ENCODE data around the gene SCO2.

Gene SCO2

DNA sequence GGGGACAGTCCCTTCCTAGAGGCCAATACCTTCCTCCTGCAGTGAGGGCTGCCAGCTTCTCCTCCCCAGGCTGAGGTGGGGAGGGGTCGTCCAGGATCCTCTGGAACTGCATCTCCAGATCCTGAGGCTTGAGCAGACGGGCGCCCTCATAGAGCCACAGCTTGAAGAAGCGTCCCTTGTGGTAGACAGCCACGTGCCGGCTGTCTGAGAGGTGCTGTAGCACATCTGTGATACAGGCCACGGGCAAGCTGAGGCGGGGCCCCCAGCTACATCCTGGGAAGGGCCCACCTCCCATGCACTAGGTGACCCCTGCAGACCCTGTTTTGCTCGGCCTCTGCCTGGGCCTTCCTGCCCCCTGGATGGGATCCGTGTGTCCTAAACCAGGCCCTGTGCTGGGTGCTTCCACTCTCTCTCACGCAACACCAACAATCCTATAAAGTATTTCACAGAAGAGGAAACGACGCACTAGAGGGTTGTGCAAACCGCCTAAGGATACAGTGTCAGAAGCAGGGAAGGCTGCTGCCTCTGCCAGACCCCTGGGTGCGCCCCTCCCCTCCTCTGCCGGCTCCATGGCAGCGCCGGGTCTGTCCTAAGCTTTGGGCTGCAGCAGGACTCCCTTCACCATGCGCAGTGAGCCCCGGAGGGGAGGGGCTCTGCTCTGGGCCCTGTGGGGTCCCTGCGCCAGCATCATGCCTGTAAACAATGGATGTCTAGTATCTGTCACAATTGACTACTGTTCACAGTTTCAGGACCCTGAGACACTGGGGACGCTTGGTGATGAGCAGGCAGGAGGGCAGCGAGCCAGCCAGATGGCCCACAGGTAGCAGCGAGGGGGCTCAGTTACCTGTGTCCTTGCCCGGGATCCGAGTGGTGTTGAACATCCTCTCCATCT is 48.3 kb upstream of the SCO2 start:
- Histone ChIP-seq H3K4me3 (ENCODE audit: low read depth, low read length) (no peak overlapping the region), H3K27ac (ENCODE audit: extremely low read depth, low read depth, low read length) (0 out of 2 replicates have a peak overlapping the region, but pooled peaks have one; percentile 4), H3K36me3 (ENCODE audit: control insufficient read depth in 2 of 2, insufficient read depth in 1 of 2, low read length in 2 of 2) (peaks cover 37 to 92% of the 10 kb centered on the region in 2 experiments), H3K4me1 (ENCODE audit: control insufficient read depth, insufficient read depth, low read length) (no peaks in the 10 kb centered on the region), H3K9me3 (ENCODE audit: control insufficient read depth, insufficient read depth, low read depth, low read length) (no peaks in the 10 kb centered on the region)
- CTCF ChIA-PET = interaction anchor here (0.6 to 3.1 kb wide), 4 partner anchors 10 to 48 kb away, joined by 4 to 35 read pairs (median 10); partner anchors contain the start of gene SYCE3
- POLR2A ChIA-PET = interaction anchor here (1.1 to 2.6 kb wide), 3 partner anchors 8 to 48 kb away, joined by 3 to 15 read pairs (median 7); partner anchors contain the start of genes CHKB and SCO2
- TF ChIP-seq GLIS2 (tag by site-specific recombination; IDR thresholded peaks at IDR 0.05) (no peak), ZNF48 (tag by site-specific recombination; IDR thresholded peaks at IDR 0.05) (no peak), SP3 (tag by site-specific recombination; IDR thresholded peaks at IDR 0.05) (no peak), ZNF610 (tag by site-specific recombination; IDR thresholded peaks at IDR 0.05; ENCODE audit: borderline replicate concordance) (no peak), ZNF596 (tag by site-specific recombination; IDR thresholded peaks at IDR 0.05) (no peak), ZNF768 (tag by site-specific recombination; IDR thresholded peaks at IDR 0.05) (no peak), REPIN1 (tag by site-specific recombination; IDR thresholded peaks at IDR 0.05; ENCODE audit: low read depth) (no peak), IKZF3 (tag by site-specific recombination; IDR thresholded peaks at IDR 0.05) (no peak), ZNF155 (tag by site-specific recombination; IDR thresholded peaks at IDR 0.05) (no peak), ZSCAN23 (tag by site-specific recombination; IDR thresholded peaks at IDR 0.05) (no peak), ZNF354C (tag by site-specific recombination; IDR thresholded peaks at IDR 0.05; ENCODE audit: borderline replicate concordance, low read depth) (no peak), ZNF664 (tag by site-specific recombination; IDR thresholded peaks at IDR 0.05) (no peak), ZNF660 (tag by site-specific recombination; IDR thresholded peaks at IDR 0.05) (no peak), ZNF133 (tag by site-specific recombination; IDR thresholded peaks at IDR 0.05) (no peak)
- TF ChIP-seq, protein P1, sequence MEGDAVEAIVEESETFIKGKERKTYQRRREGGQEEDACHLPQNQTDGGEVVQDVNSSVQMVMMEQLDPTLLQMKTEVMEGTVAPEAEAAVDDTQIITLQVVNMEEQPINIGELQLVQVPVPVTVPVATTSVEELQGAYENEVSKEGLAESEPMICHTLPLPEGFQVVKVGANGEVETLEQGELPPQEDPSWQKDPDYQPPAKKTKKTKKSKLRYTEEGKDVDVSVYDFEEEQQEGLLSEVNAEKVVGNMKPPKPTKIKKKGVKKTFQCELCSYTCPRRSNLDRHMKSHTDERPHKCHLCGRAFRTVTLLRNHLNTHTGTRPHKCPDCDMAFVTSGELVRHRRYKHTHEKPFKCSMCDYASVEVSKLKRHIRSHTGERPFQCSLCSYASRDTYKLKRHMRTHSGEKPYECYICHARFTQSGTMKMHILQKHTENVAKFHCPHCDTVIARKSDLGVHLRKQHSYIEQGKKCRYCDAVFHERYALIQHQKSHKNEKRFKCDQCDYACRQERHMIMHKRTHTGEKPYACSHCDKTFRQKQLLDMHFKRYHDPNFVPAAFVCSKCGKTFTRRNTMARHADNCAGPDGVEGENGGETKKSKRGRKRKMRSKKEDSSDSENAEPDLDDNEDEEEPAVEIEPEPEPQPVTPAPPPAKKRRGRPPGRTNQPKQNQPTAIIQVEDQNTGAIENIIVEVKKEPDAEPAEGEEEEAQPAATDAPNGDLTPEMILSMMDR (tag by site-specific recombination; IDR thresholded peaks at IDR 0.05) = no peak
- TF ChIP-seq, protein P2, sequence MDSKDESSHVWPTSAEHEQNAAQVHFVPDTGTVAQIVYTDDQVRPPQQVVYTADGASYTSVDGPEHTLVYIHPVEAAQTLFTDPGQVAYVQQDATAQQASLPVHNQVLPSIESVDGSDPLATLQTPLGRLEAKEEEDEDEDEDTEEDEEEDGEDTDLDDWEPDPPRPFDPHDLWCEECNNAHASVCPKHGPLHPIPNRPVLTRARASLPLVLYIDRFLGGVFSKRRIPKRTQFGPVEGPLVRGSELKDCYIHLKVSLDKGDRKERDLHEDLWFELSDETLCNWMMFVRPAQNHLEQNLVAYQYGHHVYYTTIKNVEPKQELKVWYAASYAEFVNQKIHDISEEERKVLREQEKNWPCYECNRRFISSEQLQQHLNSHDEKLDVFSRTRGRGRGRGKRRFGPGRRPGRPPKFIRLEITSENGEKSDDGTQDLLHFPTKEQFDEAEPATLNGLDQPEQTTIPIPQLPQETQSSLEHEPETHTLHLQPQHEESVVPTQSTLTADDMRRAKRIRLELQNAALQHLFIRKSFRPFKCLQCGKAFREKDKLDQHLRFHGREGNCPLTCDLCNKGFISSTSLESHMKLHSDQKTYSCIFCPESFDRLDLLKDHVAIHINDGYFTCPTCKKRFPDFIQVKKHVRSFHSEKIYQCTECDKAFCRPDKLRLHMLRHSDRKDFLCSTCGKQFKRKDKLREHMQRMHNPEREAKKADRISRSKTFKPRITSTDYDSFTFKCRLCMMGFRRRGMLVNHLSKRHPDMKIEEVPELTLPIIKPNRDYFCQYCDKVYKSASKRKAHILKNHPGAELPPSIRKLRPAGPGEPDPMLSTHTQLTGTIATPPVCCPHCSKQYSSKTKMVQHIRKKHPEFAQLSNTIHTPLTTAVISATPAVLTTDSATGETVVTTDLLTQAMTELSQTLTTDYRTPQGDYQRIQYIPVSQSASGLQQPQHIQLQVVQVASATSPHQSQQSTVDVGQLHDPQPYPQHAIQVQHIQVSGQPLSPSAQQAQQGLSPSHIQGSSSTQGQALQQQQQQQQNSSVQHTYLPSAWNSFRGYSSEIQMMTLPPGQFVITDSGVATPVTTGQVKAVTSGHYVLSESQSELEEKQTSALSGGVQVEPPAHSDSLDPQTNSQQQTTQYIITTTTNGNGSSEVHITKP (tag by site-specific recombination; IDR thresholded peaks at IDR 0.05) = no peak

DNA sequence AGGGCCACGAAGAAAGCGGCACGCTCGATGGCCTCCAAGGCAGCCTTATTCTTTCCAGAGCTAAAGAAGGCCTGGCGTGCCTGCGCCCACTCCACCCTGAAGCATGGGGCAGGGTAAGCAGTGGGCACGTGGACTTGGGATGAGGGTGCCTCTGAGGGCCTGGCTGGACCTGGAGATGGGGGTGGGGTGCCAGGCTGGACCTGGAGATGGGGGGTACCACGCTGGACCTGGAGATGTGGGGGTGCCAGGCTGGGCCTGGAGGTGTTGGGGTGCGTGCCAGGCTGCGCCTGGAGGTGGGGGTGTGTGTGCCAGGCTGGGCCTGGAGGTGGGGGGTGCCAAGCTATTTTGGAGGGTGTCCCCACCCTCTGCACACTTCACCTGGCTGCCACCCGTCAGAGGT is 47.6 kb upstream of the SCO2 start:
- ChIA-PET CTCF (interaction anchor here (0.5 to 1.9 kb wide), 4 partner anchors 10 to 48 kb away, joined by 3 to 12 read pairs (median 6); partner anchors contain the start of gene SYCE3), POLR2A (interaction anchor here (0.9 to 2.6 kb wide), 3 partner anchors 9 to 47 kb away, joined by 6 to 15 read pairs (median 7); partner anchors contain the start of genes CHKB, SCO2 and SYCE3)
- H3K4me3 ChIP-seq (ENCODE audit: low read depth, low read length) = no peak overlapping the region
- H3K9me3 ChIP-seq (ENCODE audit: control insufficient read depth, insufficient read depth, low read depth, low read length) = no peaks in the 10 kb centered on the region
- H3K27ac ChIP-seq (ENCODE audit: extremely low read depth, low read depth, low read length) = no peak overlapping the region
- peaks cover 44 to 94% of the 10 kb centered on the region in 2 experiments for H3K36me3 ChIP-seq (ENCODE audit: control insufficient read depth in 2 of 2, insufficient read depth in 1 of 2, low read length in 2 of 2)
- H3K4me1 ChIP-seq (ENCODE audit: control insufficient read depth, insufficient read depth, low read length) = no peaks in the 10 kb centered on the region
- TF ChIP-seq ZNF548 (tag by site-specific recombination; IDR thresholded peaks at IDR 0.05) (no peak), ZNF157 (tag by site-specific recombination; IDR thresholded peaks at IDR 0.05) (no peak), ZNF350 (tag by site-specific recombination; IDR thresholded peaks at IDR 0.05) (no peak), ZNF223 (tag by site-specific recombination; IDR thresholded peaks at IDR 0.05) (no peak), ZFP41 (tag by site-specific recombination; IDR thresholded peaks at IDR 0.05; ENCODE audit: borderline replicate concordance) (no peak), ZFP3 (tag by site-specific recombination; IDR thresholded peaks at IDR 0.05; ENCODE audit: low read depth) (no peak), ZNF426 (tag by site-specific recombination; IDR thresholded peaks at IDR 0.05) (no peak), ZNF146 (tag by site-specific recombination; IDR thresholded peaks at IDR 0.05) (no peak), SP3 (tag by site-specific recombination; IDR thresholded peaks at IDR 0.05) (no peak), PRDM1 (tag by site-specific recombination; IDR thresholded peaks at IDR 0.05) (no peak)
- TF ChIP-seq, protein P3, sequence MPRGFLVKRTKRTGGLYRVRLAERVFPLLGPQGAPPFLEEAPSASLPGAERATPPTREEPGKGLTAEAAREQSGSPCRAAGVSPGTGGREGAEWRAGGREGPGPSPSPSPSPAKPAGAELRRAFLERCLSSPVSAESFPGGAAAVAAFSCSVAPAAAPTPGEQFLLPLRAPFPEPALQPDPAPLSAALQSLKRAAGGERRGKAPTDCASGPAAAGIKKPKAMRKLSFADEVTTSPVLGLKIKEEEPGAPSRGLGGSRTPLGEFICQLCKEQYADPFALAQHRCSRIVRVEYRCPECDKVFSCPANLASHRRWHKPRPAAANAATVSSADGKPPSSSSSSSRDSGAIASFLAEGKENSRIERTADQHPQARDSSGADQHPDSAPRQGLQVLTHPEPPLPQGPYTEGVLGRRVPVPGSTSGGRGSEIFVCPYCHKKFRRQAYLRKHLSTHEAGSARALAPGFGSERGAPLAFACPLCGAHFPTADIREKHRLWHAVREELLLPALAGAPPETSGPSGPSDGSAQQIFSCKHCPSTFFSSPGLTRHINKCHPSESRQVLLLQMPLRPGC (tag by site-specific recombination; IDR thresholded peaks at IDR 0.05) = no peak
